ENCODE results near the gene CAMK2B.

The CAMK2B gene

DNA sequence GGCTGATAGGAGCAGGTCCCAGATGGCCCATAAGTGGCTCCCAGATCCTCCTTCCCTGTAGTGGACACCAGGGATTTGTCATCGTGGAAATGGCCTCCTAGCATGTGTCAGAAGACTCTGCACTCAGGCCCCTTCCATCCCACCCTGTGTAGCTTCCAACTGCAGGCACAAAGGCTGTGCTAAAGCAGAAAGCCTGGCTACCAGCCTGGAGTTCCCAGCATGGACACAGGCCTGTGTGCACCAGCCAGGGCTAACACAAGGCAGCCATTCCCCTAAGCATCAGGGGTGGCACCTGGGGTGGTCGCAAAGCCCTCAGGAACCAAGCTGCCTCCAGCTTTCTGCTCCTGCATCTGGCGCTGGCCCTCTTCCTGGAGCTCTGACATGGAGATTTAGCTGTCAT lies 4.5 kb upstream of the CAMK2B start:
- no peak for DNase-seq (ENCODE audit: low read depth in 3 of 3)

DNA sequence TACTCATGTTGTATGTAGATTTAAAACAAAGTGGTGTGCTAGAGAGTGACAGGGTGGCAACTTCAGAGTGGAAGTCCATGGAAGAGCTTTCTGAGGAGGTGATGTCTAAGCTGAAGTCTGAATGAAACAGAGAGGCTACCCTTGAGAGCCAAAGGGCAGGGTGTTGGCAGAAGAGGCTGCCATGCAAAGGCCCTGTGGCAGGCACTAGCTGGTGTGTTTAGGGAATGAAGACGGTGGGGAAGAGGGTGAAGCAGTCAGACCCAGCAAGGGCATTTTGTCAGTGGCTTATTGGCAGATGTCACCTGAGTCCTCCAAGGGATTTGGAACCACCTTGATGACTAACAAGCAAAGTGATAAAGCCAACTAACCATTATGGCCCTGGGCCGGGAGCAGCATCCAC lies 3.7 kb upstream of the CAMK2B start:
- DNase-seq (ENCODE audit: low read depth in 3 of 3) = no peak

DNA sequence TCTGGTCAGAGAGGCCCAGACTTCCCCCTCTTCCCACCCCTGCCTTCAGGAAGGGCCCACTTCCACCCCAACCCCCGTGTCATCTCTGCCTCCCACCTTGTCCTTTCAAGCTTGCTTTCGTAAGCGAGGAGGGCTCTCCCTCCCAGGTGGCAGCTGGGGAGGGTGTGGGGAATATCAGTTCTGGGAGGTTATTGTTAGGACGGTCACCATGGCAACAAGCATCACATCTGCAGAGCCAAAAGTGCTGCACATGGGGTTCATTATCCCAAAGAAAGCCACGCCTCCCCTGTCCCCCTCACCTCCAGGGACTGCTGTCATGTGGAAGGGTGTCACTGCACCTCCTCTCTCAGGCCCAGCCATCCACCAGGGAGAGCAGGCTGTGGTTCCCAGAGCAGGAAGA lies 2.6 kb upstream of the CAMK2B start:
- DNase-seq (ENCODE audit: low read depth in 3 of 3) = no peak

DNA sequence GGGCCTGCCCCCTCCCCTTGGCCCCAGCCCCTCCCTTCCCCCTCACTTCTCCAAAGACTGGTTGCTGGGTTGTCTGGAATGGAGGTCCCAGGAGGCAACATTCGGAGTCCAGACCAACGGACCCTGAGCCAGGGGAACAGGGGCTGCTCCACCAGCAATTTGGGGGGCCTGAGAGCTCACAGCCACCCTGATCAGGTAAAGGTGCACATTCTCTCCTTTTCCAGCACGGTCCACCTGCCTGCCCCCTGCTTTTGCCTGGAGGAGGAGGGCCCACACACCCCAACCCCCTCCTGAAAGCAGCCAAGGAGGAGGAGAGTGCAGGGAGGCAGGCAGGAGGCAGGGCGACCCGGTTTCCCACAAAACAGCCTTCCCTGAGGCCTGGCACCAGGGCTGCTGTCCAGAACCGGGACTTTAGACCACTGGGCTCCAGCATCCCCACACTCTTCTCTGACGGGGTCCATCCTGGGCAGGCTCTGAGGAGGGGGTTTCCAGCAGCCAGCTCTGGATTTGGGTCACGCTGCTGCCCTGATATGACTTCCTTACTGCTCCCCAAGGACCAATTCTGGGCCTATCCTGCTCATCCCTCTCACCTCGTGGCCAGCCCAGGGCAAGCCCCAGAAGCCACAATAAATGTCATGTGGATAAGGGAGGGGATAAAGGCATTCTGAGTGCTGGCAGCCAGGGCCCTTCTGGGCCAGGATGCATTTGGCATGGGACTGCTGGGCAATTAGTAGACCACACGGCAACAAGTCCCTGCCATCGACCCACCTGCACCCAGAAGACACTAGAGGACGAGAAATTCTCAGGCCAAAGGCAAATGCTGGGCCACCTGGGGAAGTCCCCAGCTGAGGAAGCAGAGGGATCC lies 1.1 kb upstream of the CAMK2B start:
- DNase-seq (ENCODE audit: low read depth in 3 of 3) = no peak

DNA sequence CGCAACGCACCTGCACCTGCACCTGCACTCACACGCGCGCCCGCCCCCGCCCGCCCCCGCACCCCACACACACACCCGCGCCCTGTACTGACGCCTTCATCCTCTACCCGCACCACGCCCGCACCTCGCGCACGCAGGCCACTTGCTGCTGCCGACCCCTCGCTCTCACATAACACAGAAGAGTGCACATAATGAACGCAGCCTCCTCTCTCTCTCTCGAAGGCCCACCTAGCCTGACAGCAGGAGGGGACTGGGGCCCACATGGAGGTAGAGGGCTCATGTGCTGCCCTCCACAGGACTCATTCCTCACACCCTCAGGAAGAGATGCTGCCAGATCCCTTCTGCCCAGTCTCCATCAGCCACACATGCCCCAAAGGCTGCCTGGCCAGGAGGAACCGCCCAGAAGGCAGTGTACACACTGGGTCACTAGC lies 432 bp upstream of the CAMK2B start:
- no peak for DNase-seq (ENCODE audit: low read depth in 3 of 3)

DNA sequence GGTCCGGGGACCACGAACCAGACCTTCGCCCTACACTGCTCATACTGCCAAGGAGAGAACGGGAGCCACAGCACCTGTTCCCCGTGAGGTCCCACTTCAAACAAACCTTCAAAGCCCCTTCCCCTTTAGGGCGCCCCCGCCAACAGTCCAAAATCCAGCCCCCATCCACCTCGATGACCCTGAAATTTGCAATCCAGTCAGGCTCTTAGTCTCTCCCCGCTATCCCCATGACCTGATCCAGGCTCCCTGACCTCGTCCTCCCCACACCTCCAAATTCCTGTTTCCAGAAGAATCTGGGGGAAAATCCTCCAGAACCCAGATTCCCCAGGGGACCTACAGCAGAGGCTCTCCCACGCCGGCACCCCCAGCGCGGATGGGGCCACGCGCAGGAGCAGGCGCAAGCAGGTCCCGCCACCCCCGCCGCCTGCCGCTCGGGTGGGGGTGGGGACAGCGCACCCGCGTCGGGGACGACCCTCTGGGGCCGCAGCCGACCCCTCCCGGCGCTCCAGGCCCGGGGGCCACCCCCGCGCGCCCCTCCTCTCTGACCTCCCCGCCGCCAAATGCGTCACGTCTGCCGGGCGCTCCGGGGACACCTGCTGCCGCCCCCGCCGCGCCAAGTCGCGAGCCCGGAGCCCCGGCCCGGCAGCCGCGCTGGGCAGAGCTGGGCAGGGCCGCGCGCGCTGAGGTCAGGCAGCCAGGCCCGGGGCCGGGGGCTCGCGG lies 753 bp downstream of the CAMK2B start:
- DNase-seq (ENCODE audit: low read depth in 3 of 3) = no peak

DNA sequence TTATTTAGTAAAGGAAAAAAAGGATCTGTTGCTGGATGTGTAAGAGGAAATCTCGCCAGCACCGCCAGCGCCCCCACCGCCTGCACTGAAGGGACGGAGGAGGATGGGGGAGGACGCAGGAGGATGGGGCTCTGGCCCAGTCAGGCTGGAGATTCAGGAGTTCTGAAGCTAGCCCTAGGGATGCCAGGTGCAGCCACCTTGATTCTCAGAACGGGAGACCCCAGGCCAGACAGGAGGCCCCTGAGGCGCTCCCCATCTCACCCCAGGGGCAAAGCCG lies 1.3 kb downstream of the CAMK2B start:
- no peak for DNase-seq (ENCODE audit: low read depth in 3 of 3)

DNA sequence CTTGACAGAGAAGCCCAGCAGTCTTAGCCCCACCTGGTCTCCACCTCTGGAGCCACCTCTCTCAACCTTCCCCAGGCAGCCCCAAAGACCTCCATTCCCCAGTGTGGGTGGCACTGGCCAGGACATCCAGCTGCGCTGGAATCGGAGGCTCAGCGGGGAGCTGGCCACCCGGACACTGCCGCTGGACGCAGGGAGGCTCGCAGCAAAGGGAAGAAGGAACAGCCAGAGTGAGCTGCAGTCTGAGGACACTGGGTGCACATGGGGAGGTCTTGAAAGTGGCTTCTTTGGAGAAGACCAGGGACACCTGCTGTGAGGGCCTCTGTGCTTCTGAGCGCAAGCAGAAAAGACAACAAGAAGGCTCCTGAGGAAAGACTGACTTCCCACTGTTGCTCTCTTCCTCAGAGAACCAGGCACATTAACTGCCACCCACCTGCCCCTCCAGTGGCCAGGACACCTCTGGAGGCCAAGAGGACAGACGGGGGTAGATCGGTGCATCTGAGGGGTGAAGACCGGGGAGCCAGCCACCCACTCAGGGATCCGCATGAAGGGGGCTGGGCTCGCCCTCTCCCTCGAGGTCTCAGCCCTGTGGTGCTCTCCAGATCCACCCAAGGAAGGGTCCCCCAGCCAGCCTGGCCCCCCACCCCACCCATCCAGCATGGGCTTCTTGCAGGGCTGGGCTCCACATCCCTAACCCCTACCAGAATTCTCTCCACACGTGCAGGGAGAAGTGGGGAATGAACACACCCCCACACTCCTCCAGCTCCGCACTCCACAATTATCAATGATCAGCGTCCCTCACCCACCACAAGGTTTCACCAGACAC lies 1.8 kb downstream of the CAMK2B start:
- no peak for DNase-seq (ENCODE audit: low read depth in 3 of 3)

DNA sequence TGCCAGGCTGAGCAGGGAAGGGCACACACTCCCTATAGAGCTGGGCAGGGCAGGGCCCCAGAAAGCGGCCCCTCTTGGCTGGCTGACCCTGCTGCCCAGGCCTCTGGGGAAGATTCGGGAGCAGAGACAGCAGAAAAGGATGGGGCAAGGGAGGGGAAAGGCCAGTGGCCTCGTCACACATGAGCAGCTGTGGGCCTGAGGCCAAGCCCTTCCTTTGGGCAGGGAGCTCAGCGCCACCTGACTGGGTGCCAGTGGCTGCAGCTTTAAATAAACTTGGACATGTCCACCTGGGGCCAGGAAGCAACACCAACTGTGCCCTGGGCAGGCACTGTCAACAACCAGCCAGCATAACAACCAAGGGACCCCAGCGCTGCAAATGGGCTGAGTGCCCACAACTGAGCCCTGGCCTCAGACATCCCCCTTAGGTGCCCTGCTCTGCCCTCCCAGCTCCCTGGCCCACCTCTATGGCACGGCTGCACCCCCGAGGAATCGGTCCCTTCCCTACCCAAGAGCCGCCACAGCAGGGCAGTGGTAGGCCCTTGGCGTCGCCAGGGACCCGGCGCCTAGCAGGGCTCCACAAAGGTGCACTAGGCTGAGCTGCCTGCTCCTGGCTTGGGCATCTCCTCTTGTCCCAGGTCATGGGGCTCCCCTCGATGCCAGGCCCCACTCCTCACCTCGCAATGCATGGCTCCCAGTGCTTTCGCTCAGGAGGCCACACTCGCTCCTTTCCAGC lies 2.6 kb downstream of the CAMK2B start:
- no peak for DNase-seq (ENCODE audit: low read depth in 3 of 3)

DNA sequence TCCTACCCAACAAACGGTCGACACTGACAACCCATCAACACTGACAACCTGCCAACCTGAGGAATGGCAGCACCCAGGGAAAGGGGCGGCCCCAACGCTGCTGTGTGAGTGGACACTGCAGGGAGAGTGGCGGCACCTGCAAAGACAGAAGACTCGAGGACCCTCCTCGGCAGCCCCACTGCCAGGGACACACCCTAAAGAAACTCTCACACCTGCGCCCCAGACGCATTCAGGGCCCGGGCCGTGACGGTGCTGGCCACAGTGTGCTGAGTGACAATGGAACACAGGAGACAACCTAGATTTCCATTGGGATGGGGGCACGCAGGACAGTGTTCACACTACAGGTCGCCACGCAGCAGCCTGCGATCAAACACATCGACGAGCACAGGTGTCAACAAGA lies 3.6 kb downstream of the CAMK2B start:
- DNase-seq (ENCODE audit: low read depth in 3 of 3) = no peak

DNA sequence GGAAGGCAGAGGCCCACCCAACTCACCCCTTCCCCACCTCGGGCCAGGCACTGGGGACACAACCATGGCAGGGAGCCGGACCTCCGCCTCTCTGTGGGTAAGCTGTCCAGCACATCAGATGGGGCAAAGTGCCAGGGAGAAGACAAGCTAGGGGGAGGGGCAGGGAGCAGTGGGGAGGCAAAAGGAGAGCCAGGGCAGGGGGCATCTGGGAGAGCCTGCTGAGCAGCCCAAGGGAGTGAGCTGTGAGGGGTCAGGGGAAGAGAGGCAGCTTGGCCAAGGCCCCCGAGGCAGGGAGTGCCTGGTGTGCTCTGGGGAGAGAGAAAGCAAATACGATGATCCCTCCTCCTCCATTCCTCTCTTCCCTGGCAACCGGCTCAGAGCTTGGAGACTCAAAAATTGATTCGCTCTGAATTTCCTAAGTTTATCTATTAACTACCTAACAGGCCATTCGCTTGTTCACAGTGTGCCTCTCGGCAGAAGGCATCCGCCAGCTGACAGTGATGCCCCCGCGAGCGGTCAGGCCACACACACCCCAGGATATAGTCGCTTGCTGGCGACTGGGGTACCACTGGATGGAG lies 4.5 kb downstream of the CAMK2B start:
- no peak for DNase-seq (ENCODE audit: low read depth in 3 of 3)

DNA sequence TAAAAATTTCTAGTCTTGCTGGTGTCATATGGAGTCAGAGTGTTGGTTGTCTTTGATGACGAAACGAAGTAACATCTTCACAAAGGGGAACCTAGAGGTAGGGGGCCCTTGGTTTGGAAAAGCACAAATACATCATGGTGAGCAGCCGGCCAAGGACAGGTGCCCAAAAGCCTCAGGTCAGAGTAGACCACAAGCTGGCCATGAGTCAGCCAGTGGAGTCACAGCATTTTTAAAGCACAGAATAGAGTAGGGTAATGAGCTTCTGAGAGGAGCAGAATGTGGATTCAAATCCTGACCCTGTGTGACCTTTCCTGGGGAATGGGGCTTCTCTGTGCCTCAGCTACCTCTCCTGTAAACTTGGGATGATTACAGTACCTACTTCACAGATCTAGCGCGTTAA lies 5.3 kb downstream of the CAMK2B start:
- no peak for DNase-seq (ENCODE audit: low read depth in 3 of 3)

DNA sequence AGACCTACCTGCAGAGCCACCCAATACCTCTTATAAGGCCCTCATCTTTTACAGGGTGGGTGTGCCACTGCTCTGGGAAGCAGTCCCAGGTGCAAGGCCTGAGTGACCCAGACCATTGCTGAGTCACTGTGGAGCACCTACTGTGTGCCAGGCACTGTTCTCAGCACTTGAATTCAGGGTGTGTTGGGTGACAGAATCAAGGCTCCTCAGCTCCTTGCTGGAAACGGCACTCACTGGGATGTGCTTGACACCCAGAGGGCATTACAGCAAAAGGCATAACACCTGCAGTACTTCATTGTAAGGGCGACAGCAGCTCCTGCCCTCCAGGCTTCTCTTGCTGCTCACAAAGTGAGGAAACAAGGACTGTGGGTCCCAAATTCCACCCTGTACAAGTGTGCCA lies 7.1 kb downstream of the CAMK2B start:
- DNase-seq (ENCODE audit: low read depth in 3 of 3) = no peak

DNA sequence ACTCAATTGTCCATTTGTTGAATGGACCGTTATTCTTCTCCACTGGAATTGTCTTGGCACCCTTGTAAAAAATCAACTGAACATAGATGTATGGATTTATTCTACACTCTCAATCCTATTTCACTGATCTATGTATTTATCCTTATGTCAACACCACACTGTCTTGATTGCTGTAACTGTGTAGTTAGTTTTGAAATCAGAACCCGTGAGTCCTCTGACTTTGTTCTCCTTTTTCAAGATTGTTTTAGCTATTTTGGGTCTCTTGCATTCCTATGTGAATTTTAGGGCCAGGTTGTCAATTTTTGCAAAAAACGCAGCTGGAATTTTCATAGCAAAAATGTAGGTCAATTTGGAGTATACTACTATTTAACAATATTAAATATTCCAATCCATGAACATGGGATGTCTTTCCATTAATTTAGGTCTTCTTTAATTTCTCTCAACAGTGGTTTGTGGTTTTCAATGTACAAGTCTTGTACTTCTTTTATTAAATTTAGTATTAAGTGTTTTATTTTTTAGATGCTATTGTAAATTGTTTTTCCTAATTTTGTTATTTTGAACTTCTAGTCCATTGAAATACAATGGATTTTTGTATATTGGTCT lies 10.0 kb downstream of the CAMK2B start:
- no peak for DNase-seq (ENCODE audit: low read depth in 3 of 3)

DNA sequence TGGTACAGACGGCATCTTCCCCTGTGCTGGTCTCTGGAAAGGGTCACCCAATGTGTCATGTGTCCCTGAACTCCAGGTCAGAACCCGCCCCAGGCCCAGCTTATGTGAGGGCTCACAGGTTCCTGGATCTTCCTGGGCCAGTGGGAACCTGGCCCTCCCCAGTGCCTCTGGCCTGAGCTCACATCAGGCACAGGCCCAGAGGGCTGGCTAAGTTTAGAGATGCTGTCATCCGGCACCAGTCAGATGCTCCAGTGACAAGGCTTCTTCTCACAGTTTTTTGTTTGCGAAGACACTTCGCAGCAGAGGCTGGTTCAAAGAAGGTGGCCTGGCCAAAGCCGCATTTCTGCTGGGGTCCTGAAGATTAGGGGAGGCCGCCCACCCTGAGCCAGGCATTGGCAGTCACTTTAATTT lies 11.8 kb downstream of the CAMK2B start:
- no peak for DNase-seq (ENCODE audit: low read depth in 3 of 3)

DNA sequence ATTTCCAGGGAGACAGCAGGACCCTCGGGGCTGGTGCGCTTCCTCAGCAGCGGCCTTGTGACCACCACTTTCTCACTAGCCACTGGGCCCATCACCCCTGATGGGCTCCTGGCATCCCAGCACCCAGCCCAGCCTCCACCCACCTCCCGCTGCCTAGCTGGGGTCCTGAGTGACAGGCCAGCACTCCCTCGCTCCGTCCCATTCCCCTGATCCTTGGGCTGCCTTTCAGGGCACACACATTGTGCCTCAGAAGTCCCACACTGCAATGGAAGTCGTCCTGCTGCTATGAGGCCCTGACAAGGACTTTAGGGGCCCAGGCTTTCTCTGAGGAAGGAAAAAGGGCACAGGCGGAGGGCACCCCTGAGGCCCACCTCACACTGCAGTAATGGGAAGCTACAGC lies 12.4 kb downstream of the CAMK2B start:
- DNase-seq (ENCODE audit: low read depth in 3 of 3) = no peak

DNA sequence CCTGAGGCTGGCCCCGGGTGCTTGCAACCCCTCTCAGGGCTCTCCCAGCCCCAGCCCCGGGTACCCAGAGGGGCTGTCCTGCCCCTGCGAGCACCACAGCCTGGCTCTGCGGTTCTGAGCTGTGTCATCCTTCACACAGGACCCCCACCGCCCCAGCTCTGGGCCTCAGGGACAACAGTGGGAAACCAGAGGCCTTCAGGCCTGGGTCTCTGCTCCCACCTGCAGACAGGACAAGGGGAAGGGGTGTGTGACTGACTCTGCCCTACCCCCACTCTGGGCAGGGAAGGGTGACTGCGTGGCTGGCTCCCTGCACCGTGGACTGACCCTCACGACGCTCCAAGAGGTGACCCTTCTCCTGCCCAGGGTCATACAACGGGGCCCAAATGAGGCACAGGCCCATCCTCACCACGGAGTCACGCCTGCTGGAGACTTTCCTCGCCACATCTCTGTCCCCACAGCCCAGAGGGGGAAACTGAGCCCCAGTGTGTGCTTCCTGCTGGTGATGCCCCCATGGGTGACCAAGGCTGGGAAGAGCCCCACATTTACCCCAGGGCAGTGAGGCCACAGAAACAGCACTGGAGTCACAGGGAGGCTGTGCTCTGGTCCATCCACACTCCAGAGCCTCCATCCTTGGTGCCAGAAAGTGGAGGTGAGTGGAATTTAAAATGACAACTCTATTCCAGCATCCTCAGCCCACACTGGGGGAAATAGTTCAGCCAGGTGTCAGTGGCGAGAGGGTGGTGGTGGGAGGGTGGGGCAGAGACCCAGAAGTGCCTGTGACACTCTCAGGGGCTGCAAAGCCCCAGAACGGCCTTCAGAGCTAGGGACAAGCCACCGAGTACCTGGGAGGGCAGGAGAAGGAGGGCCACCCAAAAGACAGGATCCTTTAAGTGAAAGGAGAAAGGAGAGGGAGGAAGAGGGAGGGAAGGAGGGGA lies 13.6 kb downstream of the CAMK2B start:
- DNase-seq (ENCODE audit: low read depth in 3 of 3) = no peak

DNA sequence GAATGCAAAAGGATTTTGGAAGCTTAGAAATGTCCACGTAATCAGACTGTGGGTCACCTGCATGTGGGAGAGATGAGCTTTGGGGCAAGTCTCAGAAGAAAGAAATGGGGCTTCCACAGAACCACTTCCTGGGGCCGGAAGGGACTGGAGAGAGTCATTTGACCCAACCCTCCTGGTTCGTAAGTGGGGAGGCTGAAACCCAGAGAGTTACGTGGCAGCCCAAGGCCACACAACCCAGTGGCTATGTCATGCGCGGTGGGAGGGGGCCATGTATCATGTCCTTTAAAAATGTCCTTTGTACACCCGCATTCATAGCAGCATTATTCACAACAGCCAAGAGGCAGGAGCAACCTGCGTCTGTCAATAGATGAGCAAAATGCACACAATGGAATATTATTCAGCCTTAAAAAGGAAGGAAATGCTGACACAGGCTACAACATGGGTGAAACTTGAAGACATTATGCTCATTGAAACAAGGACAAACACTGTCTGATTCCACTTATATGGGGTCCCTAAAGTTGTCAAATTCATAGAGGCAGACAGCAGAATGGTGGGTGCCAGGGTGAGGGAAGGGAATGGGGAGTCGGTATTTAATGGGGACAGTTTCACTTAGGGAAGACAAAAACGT lies 15.1 kb downstream of the CAMK2B start:
- no peak for DNase-seq (ENCODE audit: low read depth in 3 of 3)

DNA sequence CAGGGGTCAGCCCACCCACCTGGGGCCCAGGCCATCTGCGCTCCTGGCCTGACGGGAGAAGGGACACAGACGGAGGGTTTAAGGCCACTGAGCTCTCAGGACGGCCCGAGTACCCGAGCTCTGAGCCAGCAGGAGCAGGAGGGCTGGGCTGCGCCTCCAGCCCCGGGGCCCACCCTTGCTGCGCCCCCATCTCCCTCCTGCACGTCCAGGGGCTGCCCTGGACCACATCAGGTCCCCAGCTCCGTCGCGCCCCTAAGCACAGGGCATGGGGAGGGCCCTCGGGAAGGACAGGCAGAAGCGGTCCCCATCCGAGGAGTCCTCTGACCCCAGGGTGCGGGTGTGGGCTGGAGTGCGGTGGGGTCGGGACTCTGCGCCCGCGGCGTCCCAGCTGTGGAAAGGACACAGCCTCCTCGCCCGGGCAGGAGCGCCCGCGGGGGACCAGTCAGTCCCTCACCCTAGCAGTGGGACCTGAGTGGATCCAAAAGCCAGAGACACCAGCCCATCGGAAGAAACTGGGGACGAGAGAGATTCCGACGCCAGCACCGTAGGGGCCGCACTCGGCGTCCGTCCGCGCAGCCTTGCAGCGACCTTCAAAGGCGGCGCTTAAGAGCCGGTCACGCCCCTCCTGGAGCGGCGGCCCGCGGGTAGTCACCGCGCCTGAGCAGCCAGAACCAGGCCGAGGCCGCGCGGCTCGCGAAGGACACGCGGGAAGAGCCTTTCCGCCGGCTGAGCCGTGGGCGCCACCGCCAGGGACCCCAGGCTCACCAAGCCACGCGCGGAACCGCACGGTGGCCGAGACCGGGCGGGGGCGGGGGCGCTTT lies 15.9 kb downstream of the CAMK2B start:
- DNase-seq (ENCODE audit: low read depth in 3 of 3) = peak in 2 of 3 donors; percentile 19 to 41
